ENCODE results near the gene RPL37.

GRCh38 chr5:40846371-40846770, 11.3 kb upstream of the RPL37 start:
- TF ChIP-seq, protein P1, sequence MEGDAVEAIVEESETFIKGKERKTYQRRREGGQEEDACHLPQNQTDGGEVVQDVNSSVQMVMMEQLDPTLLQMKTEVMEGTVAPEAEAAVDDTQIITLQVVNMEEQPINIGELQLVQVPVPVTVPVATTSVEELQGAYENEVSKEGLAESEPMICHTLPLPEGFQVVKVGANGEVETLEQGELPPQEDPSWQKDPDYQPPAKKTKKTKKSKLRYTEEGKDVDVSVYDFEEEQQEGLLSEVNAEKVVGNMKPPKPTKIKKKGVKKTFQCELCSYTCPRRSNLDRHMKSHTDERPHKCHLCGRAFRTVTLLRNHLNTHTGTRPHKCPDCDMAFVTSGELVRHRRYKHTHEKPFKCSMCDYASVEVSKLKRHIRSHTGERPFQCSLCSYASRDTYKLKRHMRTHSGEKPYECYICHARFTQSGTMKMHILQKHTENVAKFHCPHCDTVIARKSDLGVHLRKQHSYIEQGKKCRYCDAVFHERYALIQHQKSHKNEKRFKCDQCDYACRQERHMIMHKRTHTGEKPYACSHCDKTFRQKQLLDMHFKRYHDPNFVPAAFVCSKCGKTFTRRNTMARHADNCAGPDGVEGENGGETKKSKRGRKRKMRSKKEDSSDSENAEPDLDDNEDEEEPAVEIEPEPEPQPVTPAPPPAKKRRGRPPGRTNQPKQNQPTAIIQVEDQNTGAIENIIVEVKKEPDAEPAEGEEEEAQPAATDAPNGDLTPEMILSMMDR (IDR thresholded peaks at IDR 0.05), result no peak
- TF ChIP-seq POLR2A (IDR thresholded peaks at IDR 0.05), result no peak

Measured in Peyer's patch (tissue), 4 donors.